Activated CD8-positive, alpha-beta memory T cell treated with anti-CD3 and anti-CD28 coated beads for 24 hours (primary cell): ENCODE measurements around the gene TINCR.

Source experiments
- DNase-seq: peaks from one replicate; pipeline ENCODE4 v3.0.0-alpha.2; 2020

Gene TINCR

DNA sequence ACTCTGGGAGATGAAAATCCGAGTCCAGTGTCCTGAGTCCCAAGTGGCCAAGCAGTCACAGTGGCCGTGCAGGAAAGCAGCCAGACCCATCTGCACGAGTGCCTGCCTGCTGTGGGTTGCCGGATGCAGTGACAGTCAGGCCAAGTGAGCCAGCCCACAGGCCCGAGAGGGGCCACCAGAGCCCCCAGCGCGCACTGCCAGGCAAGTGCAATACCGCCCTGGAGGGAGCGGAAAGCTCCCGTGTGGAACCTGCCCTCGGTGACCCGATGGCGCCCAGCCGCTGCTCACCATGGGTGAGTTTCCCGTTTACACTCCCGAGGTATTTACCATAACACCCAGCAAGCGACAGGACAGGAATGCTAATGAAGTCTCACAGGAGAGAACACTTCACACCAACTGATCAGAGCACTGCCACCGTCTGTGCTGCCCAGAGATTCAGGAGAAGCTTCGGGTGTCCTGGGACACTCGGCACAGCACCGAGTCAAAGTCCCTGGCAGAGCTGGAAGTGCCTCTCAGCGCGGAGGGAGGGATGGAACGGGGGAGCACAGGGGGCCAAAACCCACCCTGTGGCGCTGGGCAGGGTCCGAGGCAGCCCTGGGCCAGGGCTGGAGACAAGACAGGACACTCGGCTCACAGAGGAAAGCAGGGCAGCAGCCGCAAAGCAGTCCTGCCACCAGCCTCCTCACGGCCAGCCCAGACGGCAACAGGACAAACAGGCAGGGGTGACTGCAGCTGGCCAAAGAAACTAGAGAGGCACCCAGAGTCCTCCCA, 21.3 kb upstream of the TINCR start:
- no peak for DNase-seq

DNA sequence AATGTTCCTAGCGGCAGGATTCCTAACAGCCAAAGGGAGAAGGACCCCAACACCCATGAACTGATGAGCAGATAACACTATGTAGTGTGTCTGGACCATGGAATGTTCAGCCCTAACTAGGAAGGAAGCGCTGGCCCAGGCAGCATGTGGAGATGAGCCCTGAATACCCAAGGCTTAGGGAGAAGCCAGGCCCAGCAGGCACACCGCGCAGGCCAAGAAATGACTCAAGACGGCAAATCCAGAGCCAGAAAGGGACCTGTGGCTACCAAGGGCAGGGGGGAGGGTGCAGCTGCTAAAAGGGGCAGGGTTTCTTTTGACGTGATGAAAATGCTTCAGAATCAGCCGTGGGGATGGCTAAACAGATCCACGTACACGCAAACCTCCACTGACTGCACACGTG, 20.7 kb upstream of the TINCR start:
- DNase-seq: no peak

DNA sequence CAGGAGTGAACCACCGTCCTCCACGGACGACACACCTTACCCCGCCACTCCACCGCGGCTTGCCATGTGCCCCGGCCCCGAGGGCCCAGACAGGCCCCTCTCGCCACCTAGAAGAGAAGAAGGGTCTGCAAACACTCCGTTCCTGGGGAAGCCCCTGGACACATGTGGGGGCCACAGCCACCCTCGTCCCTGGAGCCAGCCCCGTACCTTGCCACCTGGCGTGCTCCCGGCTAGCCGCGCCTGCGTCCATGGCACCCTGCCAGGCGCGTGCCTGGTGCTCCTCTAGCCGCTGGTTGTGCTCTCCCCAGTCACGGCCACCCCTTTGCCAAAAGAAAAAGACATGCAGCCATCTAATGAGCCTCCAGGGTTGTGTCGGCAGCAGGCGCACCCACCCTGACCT, 19.9 kb upstream of the TINCR start:
- no peak for DNase-seq

DNA sequence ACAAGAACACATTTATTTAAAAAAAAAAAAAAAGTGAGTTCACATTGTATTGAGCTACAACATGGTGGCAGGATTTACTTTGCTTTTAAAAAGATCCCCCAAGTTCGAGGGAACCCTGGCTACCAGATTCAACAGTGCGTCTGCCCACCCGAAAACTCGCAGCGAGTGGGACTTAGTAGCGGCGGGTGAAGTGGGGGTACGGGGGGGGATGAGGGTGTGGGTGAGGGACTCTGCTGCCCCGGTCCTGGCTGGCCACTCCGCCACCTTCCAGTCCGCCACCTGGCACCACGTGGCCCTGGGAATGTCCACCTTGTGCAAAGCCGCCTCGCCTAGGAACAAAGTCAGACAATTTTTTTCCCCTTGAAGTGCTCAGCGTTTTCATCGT, 19.3 kb upstream of the TINCR start:
- DNase-seq: no peak

DNA sequence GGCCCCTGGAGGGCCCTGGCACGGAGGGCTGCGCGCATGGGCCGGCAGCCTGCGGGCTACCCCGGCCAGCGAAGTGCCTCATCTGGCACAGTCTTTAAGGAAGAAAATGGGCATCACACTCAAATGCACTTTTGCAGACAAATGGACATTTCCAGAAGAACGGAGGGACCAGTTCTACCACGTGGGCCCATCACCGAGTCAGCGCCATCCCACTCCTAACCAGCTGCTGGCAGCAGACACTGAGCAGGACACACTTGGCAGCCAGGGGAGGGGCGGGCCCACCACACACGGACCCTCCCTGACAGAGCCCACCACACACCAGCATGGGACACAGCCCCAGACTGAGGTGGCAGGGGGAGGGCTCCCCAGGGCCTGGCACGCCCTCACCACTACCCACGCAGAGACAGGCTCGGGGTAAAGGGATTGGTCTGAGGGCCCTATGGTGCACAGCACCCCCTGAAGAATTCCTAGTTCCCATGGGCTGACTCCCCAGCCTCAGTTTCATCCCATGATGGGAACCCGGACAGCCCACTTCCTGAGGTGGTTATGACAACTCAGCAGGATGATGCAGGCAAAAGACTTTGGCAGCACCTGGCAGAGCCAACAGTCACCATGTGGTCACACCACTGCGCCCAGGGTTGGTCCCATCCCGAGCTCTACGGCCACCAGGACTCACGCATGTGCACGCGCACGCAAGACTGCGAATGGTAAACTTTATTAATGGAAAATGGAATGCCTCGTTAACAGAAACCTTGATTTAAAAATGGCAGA, 18.7 kb upstream of the TINCR start:
- DNase-seq: no peak

DNA sequence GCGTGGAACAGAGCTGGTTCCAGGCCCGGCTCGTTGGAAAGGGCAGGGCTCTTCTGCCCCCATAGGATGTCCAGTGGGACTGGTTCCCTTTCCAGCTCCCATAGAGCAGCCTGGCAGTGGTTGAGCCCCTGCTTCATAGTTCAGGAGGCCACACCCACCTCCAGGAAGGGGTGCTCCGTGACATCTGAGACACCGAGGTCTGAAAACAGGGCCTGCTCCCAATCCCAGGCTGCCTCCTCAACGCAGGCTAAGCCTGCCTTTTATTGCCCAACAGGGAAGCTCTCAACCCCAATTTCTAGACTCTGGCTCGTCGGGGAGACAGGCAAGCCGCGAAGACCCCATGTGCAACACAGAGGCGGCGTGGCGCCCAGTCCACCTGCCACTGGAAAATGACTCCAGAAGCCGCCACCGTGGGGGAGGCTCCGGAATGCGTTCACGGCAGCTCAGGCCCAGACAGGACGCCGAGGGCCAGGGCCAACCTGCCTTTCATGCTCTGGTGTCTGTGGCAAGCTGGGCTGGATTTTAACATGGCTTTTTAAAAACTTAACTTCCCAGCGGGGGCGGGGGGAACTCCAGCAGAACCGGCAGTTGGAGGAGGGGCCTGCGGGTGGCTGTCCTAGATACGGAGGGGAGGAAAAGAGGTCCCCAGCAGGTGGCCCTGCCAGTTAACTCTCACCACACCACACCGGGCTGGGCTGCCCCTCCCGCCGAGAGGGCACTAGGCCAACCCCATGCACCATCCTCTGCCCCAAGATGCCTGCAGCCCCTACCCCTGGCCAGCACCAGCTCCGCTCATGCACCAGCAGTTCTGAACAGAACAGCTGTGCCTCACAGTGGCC, 17.9 kb upstream of the TINCR start:
- peak; percentile 77 for DNase-seq

DNA sequence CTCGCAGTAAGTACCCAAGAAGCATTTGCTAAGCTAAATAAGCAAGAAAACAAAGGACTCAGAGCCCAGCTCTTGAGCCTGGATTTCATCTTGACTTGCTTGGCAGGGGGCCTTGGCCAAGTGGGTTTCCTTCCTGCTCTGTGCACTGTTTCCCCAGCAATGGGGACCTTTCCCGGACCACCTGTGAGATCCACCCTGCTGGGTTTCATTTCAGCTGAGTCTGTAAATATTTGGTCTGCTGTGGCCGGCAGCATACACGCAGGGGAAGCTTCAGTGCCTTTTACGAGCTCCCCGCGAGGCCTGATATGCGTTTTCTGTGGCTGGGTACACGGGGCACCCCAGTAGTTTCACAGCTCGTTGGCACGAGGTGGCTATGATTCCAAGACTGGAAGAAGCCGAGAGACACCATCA, 12.4 kb upstream of the TINCR start:
- DNase-seq: no peak

DNA sequence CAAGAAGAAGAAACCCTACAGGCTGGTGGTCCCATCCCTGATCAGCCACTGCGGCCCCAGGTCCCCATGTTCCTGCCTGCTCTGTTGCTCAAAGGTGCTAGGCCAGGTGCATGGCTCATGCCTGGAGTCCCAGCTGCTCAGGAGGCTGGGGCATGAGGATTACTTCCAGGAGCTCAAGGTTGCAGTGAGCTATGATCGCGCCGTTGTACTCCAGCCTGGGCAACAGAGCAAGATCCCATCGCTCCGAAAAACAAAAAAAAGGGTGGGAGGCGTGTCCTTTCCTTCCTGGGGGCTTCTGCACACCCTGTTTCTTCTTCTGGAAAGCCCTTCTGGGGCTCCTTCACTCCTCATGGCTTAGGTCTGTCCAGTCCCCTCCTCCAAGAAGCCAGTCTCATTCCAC, 11.9 kb upstream of the TINCR start:
- no peak for DNase-seq

DNA sequence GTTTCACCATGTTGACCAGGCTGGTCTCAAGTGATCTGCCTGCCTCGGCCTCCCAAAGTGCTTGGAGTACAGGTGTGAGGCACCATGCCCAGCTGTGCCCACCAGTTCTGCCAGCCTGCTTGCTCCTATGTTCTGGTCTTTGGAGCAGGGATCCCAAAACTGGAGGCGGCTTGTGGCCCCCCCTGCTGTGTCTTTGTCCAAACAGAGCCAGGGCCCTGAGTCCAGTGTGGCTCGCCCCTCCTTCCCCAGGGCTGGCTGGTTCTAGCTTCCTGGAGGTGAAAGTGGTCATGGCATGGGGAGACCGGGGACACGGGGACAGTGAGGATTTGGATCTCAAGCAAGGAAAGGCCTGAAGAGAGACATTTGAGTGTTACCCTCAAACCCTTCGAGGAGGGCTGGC, 11.5 kb upstream of the TINCR start:
- no peak for DNase-seq

DNA sequence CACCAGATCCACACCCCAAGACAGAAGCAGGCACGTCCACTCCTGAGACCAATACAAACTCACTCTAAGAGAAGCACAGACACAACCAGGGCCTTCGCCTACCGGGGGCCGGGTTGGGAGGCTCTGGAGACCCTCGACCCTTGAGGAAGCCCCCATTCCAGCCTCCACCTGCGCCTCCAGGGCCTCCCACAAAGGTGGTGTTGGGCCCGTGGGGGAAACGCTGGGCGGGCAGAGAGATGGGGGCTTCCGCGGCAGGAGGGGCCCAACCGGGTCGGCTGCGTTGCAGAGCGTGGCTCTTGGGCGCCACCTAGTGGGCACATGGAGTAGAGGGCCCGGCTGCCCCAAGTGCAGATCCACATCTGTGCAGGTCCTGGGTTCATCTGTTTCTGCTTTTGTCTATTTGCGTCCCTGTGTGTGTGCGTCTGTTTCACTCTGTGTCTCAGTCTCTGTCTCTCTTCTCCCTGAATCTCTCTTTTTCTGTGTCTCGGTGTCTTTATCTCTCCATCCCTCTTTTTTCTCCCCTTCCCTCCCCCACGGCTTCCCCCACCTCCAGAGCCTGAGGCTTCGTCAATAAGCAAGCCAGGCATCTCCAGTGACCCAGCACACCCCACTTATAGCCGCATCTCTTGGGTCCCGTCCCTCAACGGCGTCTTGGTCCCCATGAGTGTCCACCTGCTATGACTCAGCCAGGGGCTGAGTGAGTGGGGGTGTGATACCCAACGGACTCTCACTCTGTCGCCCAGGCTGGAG, 10.5 kb upstream of the TINCR start:
- peak; percentile 89 for DNase-seq

DNA sequence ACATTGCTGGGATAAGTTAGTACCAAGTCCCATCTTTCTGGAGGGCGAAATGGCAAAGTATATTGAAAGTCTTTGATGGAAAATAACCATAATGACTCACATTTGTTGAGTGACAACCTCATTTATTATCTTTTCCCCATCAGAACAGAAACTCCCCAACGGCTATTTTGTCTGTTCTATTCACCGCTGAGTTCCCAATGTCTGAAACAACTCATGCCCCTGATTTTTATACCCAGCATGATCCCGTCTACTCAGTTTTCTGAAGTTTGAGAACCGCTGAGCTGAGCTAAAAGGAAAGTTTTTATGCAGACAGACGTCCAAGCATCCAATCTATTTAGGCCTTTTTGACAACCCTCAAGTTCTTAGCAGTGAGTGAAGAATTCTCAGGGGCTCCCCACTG, 7.8 kb upstream of the TINCR start:
- DNase-seq: no peak

DNA sequence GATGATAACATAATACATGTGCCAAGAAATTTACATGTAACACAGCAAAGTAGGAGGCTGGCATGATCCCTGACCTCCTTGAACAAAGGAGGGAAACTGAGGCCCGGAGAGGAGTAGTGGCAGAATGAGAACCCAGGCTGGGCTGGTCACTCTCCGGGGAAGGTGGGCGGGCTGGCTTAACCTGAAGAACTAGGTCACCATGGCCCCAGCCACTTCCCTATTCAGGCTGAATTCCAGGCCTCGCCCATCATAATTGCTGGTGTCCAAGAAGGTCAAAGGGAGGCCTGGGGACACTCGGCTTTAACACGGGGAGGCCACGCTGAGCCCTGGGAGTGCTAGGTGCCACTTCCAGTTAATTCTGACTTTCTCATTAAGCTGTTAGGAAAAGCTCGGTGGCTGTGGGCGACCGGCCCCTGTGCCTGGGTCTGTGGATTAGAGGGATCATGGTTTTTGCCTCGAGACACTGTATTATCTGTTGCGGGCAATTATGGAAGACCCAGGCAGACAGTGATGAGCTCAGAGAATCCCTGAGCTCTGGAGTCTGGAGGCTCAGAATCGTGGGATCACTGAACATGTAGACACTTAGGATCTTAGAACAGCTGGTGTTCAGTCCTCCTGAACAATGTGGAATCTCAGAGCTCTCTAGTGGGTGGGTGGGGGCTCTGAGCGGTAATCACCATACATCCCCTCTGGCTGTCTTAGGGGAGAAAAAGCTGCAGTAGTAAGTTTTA, 5.0 kb upstream of the TINCR start:
- no peak for DNase-seq

DNA sequence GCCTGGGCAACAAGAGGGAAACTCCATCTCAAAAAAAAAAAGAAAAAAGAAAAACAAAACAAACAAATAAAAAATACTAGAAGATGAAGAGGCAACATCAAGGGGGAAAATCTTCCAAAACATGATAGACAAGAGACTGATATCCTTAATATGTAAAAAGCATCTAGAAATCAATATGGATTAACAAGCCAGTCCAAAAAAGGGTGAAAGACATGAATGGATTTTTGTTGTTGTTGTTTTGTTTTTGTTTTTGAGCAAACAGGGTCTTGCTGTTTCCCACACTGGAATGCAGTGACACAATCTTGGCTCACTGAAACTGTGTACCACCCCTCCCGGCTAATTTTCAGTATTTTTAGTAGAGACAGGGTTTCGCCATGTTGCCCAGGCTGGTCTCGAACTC, 4.0 kb upstream of the TINCR start:
- DNase-seq: no peak

DNA sequence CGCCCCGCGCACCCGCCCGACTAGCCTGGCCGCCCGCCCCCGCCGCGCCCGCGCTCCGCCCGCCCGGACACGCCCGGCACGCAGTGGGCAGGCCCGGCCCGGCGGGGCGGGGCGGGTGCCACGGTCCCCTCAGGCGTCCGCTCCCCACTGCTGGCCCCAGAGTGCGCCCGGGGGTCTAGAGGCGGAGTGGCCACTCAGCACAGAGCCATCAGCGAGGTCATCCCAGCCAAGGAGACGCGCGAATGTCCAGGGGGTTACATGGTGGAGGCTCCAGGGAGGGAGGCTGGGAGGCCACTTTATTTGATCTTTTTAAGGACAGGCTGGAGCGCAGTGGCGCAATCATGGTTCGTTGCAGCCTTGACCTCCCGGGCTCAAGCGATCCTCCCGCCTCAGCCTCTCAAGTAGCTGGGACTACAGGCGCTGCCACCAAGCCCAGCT, 236 bp upstream of the TINCR start:
- no peak for DNase-seq

DNA sequence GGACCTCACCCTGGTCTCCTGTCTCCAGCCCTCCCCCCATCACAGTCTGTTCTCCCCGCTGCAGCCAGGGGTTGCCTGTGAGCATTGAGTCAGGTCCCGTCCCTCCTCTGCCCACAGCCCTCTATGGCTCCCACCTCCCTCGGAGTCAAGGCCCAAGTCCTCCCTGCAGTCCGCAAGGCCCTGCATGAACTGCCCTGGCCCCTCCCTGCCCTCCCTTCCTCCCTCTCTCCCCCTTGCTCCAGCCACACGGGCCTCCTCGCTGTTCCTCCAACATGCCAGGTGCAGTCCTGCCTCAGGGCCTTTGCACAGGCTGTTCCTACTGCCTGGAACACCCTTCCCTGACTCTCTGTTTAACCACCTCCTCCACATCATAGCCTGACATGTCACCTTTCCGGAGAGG, 2.8 kb downstream of the TINCR start:
- no peak for DNase-seq

DNA sequence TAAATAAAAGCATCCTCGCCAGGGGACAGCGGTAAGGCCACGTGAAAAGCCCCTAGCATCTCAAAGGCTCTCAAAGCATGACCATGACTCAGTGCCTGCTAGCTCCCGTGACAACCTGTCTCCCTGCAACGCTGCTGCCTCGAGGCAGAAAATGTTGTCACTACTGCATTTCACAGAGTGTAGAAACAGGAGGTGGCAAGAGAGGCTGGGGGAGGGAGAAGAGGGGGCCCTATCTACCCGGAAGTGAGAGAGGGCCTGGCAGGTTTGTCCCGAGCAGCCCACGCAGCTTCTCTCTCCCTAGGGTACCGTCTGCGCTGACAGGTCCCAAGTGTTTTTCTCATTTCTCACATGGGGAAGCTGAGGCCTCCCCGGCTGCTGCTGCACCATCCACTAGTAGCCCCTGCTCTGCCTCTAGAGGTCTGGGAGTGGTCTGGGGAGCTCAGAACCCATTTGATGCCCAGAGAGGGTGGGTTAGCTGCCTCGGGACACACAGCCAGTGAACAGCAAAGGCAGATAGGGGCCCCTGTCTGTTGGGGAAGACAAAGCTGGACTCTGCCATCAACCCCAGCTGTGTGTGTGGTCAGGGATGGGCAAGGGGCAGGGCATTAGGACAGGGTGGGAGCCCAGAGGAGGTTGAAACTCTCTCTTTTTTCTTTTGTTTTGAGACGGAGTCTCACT, 3.7 kb downstream of the TINCR start:
- no peak for DNase-seq

DNA sequence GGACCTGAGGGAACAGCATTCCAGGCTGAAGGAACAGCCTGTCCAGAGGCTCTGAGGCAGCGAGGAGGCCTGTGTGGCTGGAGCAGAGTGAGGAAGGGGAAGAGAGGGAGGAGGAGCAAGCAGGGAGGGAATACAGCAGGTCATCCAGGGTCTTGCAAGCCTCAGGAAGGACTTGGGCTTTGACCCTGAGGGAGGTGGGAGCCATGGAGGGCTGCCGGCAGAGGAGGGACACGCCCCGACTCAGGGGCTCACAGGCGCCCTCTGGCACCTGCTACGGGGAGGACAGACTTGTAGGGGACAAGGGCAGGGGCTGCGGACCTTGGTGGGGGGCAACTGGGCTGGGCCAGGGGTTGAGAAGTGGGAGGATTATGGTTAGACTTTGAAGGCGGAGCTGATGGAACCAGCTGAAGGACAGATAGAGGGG, 4.7 kb downstream of the TINCR start:
- no peak for DNase-seq

DNA sequence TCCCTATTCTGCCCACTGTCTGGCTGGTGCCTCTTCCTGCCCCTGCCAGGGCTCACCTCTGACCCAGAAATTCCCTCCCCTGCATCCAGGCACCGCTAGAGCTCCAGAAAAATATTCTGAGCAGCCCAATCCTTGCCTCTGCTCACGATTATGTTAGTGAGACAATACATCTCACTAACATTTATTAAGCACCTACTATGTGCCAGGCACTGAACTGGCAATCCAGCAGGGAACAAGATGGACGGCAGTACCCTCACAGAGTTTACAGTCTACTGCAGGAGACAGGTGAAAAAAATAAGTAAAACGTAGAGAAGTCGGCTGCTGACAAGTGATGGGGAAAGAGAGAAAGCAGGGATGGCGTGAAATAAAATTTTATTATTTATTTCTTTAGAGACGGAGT, 5.5 kb downstream of the TINCR start:
- DNase-seq: no peak

DNA sequence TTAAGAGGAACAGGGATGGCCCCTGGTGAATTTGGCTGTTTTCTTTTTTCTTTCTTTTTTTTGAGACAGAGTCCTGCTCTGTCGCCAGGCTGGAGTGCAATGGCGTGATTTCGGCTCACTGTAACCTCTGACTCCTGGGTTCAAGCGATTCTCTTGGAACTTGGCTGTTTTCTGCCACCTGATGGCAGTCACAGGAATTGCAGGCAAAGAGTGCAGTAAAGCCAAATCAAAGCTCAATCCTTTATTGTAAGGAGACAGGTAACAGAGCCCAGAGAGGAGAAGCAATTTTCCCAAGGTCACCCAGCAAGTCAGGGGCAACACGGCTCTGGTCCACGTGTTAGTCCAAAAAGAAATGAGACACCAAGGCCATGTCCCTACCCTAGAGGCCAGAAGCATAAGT, 6.2 kb downstream of the TINCR start:
- no peak for DNase-seq

DNA sequence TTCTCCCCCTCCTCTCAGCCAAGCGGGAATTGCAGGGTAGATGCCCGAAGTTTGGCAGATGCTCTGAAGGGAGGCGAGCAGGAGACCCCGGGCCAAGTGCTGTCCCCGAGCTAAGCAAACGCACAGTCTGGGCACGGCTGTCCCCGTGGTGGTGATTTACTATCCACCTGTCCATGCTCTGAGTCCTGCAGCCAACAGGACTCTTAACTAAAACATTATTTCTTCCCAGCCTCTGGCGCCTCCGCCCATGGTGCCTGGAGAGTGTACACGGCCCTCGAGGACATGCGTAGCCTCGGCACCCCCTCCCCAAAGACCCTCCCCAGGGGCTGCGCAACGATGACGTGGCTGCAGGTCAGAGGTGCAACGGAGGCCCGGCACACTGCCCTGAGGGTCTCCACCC, 7.6 kb downstream of the TINCR start:
- no peak for DNase-seq

DNA sequence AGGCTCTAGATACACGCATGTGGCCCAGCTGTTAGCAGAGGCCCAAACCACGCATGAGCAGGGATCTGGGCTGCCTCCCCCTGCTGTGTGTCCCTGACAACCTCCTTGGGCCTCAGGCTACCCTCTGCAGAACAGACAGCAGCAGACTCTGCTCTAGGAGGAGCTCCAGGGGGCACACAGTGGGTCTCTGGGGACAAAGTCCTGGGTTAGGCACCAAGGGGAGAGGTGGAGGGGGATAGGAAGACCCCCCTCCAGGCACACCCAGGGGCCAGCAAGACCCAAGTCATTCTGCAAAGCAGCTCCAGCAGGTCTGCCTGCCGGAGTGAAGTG, 8.0 kb downstream of the TINCR start:
- DNase-seq: no peak

DNA sequence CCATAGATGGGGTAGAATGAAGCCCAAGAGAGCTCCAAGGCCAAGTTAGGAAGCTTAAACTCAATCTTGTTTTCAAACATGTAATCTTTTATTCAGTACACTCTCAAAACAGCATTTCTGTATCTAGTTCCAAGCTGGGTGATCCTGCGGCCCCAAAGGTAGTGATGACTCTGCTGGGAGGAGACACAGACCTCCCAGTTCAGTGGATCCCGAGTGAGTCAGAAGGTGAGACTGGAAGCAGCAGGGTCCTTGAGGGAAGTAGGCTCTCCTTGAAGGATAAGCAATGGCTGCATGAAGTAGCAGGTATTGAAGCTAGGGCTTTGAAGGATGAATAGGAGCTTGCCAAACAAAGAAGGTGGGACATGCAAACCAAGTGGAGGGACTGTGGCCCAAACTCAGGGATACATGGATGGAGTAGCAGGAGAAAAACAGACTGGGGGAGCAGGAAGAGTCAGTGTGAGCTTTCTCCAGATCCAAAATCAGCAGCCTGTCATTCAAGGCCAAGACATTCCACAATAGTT, 9.6 kb downstream of the TINCR start:
- no peak for DNase-seq
